PFSK-1 (cell line): ENCODE data around the gene POLD1.

Experiments
- FOXP2 ChIP-seq: optimal IDR thresholded peaks from 2 replicates; pipeline ENCODE3; 2011; ENCODE audit warnings: borderline replicate concordance, control low read depth, inconsistent platforms; ENCODE audit not compliant: insufficient read depth; ENCODE audit errors: extremely low read length, extremely low read depth
- POLR2AphosphoS5 ChIP-seq: IDR thresholded peaks from 2 replicates; pipeline ENCODE4 v1.6.1; 2012; ENCODE audit warnings: low read depth, mild to moderate bottlenecking, control low read depth, low read length, moderate library complexity
- REST ChIP-seq, 2 experiments: IDR thresholded peaks; 2 replicates each; pipeline versions ENCODE4 v1.6.1 to v1.8.0; 2011 to 2012; ENCODE audit warnings: low read depth in 2 of 2, low read length in 2 of 2, control low read depth in 1 of 2, inconsistent platforms in 1 of 2, mild to moderate bottlenecking in 1 of 2, moderate library complexity in 1 of 2; ENCODE audit not compliant: insufficient read depth in 1 of 2
- SIN3A ChIP-seq: IDR thresholded peaks from 2 replicates; pipeline ENCODE4 v1.6.1; 2012; ENCODE audit warnings: mild to moderate bottlenecking, low read length, moderate library complexity, borderline replicate concordance; ENCODE audit not compliant: insufficient read depth
- TAF1 ChIP-seq: IDR thresholded peaks from 2 replicates; pipeline ENCODE4 v1.6.1; 2012; ENCODE audit warnings: low read length, control low read depth, borderline replicate concordance; ENCODE audit not compliant: insufficient read depth

The POLD1 gene

GRCh38 chr19:50362656-50363424 lies 21.3 kb upstream of the POLD1 start:
- TF ChIP-seq TAF1: no peak
- TF ChIP-seq REST (IDR thresholded peaks at IDR 0.05; ENCODE audit: insufficient read depth in 1 of 2, low read depth in 2 of 2, low read length in 2 of 2): no peak
- no peak for TF ChIP-seq FOXP2
- TF ChIP-seq SIN3A: no peak
- TF ChIP-seq POLR2AphosphoS5: no peak

- TF ChIP-seq FOXP2: no peak
- no peak for TF ChIP-seq REST (IDR thresholded peaks at IDR 0.05; ENCODE audit: insufficient read depth in 1 of 2, low read depth in 2 of 2, low read length in 2 of 2)
- no peak for TF ChIP-seq TAF1
These were observed 18.5 kb upstream of the POLD1 start, which contains the start of gene NAPSA for GRCh38 chr19:50365434-50366306. TSS of gene NAPSA (minus strand) at chr19:50365639. CDS start at chr19:50365621, 18 bp downstream.

GRCh38 chr19:50368649-50369570 lies 15.2 kb upstream of the POLD1 start:
- TF ChIP-seq REST (IDR thresholded peaks at IDR 0.05; ENCODE audit: insufficient read depth in 1 of 2, low read depth in 2 of 2, low read length in 2 of 2): no peak
- TF ChIP-seq TAF1: no peak
- no peak for TF ChIP-seq SIN3A
- TF ChIP-seq POLR2AphosphoS5: no peak
- no peak for TF ChIP-seq FOXP2

GRCh38 chr19:50371914-50372475 lies 12.2 kb upstream of the POLD1 start:
- no peak for TF ChIP-seq SIN3A
- no peak for TF ChIP-seq TAF1

- TF ChIP-seq POLR2AphosphoS5: peak; percentile 86
- TF ChIP-seq FOXP2: peak; percentile 34
- peak in 1 of 2 experiments; percentile 41; a peak in 1 of 4 replicates for TF ChIP-seq REST (IDR thresholded peaks at IDR 0.05; ENCODE audit: insufficient read depth in 1 of 2, low read depth in 2 of 2, low read length in 2 of 2)
- no peak; the same call in 1 of the 2 replicates for TF ChIP-seq SIN3A
- peak; percentile 86; the same call in 1 of the 2 replicates for TF ChIP-seq TAF1
These were observed 7.7 kb upstream of the POLD1 start, which contains the start of gene NR1H2 for GRCh38 chr19:50376166-50377050. TSS of gene NR1H2 (plus strand) at chr19:50376457. CDS start at chr19:50377606, 1,149 bp downstream.
